GM19238 (cell line): ENCODE measurements around the gene ZC3H12A.

Experiments used
- DNase-seq: peaks from one replicate; pipeline ENCODE4 v3.0.0; 2011; ENCODE audit warnings: low spot score; ENCODE audit not compliant: insufficient read length

ZC3H12A gene

DNA sequence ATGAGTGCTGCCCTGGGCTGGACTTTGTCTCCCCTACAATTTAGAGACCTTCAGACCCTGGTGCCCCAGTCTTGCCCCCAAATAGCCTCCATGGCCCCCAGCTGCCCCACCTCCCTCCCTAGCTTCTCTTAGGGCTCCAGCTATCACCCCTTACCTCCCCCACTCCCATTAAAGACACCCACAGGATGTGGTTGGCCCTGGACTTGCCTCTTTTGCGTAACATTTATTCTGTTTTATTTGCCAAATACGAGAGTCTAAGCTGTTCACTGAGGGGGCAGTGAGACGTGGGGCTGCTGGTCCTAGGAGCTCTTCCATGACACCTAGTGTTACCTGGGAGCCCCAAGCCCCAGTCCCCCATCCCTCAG is 4.5 kb downstream of the ZC3H12A start:
- DNase-seq, result no peak

DNA sequence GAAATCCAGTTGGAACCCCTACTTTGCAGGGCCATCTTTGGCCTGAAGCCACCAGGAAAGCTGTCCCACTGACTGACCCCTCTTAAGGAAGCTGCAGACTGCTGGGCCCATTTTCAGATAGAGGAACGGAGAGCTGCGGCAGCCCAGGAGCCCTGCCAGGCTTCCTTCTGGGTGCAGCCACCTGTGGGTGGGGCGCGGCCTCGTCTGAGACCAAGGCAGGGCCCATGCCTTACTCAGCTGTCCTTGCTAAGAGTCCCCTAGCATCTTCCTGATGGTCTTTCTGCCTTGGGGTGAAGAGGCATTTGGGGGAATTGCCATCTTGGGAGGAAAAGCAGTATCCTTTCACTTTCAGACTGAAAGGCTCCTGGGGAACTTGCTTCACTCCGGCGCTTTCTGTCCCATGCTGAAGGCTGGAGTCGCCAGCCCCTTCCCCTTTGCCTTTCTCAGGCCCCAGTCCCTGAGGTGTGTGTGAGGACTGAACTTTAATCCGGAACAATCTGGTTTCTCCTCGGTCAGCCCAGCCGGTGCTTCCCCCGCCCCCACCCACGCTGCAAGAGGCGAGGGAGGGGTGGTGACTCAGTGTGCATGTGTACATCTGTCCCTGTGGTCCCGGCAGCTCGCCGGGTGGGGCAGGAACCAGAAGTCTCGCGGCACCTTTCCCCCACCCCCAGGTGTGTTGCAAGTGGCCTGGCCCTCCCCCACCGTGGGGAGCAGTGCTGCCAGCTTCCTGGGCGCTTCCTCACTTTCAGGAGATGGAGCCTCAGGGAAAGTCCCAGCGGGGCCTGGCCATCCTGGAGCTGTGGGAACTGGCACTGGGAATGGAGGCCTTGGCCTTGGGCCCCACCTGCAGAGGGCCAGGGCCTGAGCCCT is 5.1 kb downstream of the ZC3H12A start:
- DNase-seq, result peak; percentile 81

DNA sequence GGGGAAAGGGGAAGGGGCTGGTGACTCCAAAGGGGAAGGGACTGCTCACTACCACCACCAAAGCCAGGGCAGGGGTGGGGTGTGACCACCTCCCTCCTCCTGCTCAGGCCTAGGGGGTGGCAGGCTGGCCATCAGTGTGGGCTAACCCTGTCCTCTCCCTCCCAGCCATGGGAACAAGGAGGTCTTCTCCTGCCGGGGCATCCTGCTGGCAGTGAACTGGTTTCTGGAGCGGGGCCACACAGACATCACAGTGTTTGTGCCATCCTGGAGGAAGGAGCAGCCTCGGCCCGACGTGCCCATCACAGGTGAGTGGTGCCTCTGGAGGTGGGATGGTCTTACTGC is 5.7 kb downstream of the ZC3H12A start:
- DNase-seq, result no peak

DNA sequence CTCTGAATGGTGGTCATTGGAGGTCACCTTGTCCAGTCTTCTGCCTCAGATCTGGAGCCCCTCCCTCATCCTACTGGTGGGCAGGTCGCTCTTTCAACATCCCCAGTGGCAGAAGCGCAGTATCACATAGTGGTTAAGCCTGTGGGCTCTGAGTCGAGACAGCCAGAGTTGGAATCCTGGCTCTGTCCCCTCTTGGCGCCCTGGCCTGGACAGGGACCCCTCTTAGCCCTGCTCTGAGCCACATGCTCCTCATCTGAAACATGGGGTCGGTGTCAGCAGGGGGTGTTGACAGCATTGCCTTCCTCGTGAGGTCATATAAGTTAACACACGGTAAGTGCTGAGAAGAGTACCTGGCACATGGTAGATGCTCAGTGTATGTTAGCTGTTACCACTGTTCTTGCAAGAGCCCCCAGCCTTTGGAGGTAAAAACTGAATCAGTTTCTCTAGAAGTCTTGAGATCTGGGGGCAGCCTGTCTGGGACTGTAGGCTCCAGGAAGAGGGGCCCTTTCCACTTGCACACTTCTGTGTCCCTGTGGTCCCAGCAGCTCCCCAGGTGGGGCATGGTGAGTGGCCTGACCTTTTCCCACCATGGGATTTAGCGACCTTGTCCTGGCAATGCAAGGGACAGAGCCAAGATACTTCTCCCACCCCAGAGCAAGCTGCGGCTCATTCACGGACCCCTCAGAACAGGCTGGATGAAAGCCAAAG is 6.4 kb downstream of the ZC3H12A start:
- DNase-seq, result no peak

DNA sequence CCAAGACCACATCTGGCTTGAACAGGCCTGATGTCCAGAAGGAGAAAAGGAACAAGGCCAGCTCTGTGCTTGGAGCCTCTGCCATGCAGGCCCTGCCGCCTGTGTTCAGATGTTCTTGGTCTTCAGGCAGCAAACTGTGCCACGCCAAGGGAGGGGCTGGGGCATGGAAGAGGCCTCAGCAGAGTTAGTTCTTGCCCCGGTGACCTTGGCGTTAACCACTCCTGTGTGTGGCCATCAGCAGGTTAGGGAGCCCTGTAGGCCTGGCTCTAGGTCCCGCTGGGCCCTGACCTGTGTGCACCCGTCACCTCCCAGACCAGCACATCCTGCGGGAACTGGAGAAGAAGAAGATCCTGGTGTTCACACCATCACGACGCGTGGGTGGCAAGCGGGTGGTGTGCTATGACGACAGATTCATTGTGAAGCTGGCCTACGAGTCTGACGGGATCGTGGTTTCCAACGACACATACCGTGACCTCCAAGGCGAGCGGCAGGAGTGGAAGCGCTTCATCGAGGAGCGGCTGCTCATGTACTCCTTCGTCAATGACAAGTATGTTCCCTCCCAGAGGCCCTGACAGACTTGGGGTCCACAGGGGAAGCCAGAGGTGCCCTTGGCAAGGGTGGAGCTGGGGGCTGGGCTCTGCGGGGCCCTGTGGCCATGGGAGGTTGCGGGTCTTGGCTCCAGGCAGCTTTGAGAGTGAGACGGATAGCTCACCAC is 7.1 kb downstream of the ZC3H12A start:
- no peak for DNase-seq

DNA sequence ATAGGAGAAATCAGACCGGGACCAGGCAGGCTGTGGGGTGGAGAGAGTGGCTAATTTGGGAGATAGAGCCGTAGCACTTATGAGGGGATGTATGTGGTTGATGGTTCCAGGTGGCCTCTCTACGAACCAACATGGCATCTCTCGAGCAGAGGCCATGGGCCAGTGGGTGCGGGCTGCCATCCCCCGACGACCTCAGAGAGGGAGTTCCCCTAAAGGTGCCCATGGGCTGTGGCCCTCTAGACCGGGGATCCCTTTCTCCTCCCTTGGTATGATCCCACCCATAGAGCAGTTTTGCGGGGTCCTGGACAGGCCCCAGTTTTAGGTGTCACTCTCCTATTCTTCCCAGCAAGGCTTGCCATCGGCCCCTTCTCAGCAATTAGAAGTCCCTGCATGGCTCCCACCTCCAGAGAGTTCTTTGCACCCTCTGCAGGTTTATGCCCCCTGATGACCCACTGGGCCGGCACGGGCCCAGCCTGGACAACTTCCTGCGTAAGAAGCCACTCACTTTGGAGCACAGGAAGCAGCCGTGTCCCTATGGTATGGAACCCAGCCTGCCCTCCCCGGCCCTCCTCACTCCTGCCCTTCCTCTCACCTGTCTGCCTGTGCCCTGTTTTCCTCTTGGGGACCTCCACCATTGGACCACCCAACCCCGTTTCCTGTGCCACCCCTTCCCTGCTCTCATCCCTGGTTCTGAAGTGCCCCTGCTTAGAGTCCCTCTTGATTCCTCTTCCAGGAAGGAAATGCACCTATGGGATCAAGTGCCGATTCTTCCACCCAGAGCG is 7.8 kb downstream of the ZC3H12A start:
- DNase-seq, result no peak

- DNase-seq, result no peak
Measured at GRCh38 chr1:37482796-37483744, 8.7 kb downstream of the ZC3H12A start.

DNA sequence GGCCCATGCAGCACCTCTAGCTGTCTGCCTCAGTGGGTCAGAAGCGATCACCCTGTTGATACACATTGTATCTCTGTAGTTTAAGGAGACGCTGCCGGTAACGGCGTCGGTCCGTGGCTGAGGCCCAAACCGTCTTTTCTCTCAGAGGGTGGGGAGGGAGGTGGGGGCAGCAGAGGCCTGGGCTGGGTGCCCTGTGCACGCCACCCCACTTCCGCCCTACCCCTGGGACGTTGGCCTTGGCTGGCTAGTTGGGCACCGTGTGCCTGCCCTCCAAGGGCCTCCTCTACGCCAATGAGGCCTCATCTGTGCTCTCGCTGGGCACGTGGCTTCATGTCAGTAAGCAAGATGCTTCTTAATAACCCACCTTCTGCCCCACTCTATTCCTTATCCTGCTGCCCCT is 9.4 kb downstream of the ZC3H12A start:
- DNase-seq, result no peak

DNA sequence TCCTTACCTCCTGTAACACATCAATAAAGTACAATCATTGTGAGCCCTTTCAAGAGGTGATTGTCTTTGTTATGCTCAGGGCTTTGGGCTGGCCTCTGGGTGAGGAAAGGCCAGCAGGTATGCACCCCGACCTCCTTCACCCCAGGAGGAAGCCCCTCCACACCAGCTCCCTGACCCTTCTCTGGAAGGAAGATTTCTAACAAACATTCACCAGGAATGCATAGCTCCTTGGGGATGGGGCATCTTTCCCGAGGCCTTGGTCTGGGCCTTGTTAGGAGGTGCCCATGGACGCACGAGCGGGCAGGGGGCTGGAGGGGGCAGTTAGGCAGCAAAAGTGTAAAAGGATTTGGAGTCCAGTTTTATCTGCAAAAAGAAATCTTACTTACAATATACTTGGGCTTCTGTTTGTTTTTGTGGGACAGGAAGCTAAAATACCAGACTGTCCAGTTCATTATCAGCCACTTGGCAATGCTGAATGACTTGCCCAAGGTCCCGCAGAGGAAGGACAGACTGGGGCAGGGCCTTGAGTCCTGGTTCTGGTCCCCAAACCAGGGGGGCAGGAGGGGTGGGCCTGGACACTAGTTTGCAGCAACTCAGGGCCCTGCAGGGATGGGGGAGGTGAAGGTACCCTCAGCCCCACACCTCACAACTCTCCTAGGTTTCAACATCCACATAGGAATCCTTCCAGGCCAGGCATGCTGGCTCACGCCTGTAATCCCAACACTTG is 10.1 kb downstream of the ZC3H12A start:
- no peak for DNase-seq

- no peak for DNase-seq
Measured at GRCh38 chr1:37485902-37486679, 11.7 kb downstream of the ZC3H12A start.

- peak; percentile 76 for DNase-seq
Measured at GRCh38 chr1:37486680-37487618, 12.6 kb downstream of the ZC3H12A start.

DNA sequence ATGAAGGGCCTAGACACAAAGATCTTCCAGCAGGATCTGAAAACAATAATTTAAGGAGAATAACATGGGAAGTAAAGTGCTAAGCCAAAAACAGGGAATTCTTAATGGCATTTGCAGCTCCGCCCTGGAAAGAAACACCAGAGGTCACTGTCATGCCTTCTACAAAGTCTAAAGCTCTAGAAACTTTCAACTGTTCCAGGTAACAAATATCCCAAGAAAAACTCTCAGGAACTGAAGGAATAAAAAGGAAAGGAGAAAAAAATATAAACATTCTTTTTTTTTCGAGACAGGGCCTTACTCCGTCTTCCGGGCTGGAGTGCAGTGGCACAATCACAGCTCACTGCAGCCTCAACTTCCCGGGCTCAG is 13.2 kb downstream of the ZC3H12A start:
- DNase-seq, result no peak

GRCh38 chr1:37493336-37494098 is 19.1 kb downstream of the ZC3H12A start:
- no peak for DNase-seq

- DNase-seq, result no peak
Measured at GRCh38 chr1:37495875-37496274, 21.5 kb downstream of the ZC3H12A start.

GRCh38 chr1:37497832-37498231 is 23.5 kb downstream of the ZC3H12A start:
- DNase-seq, result no peak

DNA sequence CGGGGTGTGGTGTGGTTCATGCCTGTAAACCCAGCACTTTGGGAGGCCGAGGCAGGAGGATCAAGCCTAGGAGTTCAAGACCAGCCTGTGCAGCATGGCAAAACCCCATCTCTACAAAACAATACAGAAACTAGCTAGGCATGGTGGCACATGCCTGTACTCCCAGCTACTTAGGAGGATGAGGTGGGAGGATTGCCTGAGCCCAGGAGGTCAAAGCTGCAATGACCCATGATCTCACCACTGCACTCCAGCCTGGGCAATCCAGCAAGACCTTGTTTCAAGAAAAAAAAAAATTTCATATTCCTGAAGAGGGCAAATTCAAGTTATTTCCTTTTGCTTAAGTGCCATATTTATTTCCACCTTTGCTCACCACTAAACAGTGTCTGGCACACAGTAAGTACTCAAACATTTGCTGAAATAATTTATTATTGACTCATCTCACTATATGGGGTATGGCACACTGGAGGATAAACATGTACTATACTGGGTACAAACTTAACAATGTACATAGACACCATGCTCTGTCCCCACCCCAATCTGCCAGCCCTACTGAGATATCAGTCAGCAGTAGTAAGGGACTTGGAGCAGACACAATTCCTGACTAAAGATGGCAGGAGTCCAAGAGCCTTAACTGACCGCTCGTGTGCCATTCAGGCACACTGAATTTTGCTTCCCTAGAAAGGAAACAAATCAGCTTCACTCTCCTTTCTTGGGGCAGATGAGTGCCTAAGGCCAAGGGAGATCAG is 24.7 kb downstream of the ZC3H12A start:
- no peak for DNase-seq
